ENCODE data around the gene THBD.

- TF ChIP-seq CTCF (IDR thresholded peaks at IDR 0.05) (no peak), POLR2A (IDR thresholded peaks at IDR 0.05) (peak in 2 of 4 donors; percentile 50 to 56)
Measured at GRCh38 chr20:23086056-23086566, 36.6 kb upstream of the THBD start, which contains the start of gene CD93.
